ENCODE data around the gene SPRY1. TPM values are rescaled to one million over a fixed set of nuclear protein-coding genes. Genes with fewer than 3 reads are reported as not detected.

The SPRY1 gene
- total and polyA plus RNA-seq, 9 of the 15 experiments (the other 6 are each of a cell fraction or from before 2014, with no cell fraction given): 0.18 to 1.9 (median 0.45) TPM; not detected in 1

- TF ChIP-seq AFF4 (CRISPR knock-in tag; IDR thresholded peaks at IDR 0.05) (no peak), PML (IDR thresholded peaks at IDR 0.05; ENCODE audit: low read length) (no peak)
Measured at GRCh38 chr4:123346951-123347350, 49.6 kb upstream of the SPRY1 start (continued).

- Histone ChIP-seq H3K27me3 (ENCODE audit: control insufficient read depth in 2 of 2, insufficient read depth in 2 of 2, low read length in 2 of 2) (no peaks in the 10 kb centered on the region), H3K27ac (ENCODE audit: extremely low read depth, low read depth, low read length) (peak overlapping the region; percentile 65), H3K79me2 (ENCODE audit: control insufficient read depth, insufficient read depth, low read length) (no peaks in the 10 kb centered on the region), H3K36me3 (ENCODE audit: control insufficient read depth, insufficient read depth, low read length) (no peaks in the 10 kb centered on the region), H3K9ac (ENCODE audit: insufficient read depth in 1 of 2, low read depth in 2 of 2, low read length in 2 of 2) (no peak overlapping the region), H4K20me1 (replicated peaks; ENCODE audit: control insufficient read depth, insufficient read depth, low read length) (no peaks in the 10 kb centered on the region), H3K4me1 (replicated peaks in 1 of 2; ENCODE audit: control insufficient read depth in 2 of 2, insufficient read depth in 2 of 2, low read length in 2 of 2) (peaks cover 16 to 24% of the 10 kb centered on the region in 2 experiments), H2AFZ (ENCODE audit: low read depth, low read length) (peak overlapping the region; percentile 47), H3K9me1 (ENCODE audit: control insufficient read depth, insufficient read depth, low read length) (no peaks in the 10 kb centered on the region), H3K4me2 (ENCODE audit: insufficient read depth, low read length) (peak overlapping the region; percentile 36; the same call in 1 of the 2 replicates), H3K4me3 (no peak overlapping the region), H3K9me3 (replicated peaks; ENCODE audit: control insufficient read depth, insufficient read depth, low read depth, low read length) (no peaks in the 10 kb centered on the region)
- CTCF ChIA-PET (ENCODE audit: low intra/inter-chr PET ratio): no interaction called here
- in situ Hi-C loops (cut with MboI) (no loop called here), intact Hi-C loops (cut with micrococcal nuclease) (loop anchor here (2.0 kb wide), 1 partner anchor 246 kb away; no protein-coding TSS in a partner anchor)
- DNase-seq (ENCODE audit: extremely low read depth in 1 of 4, low spot score in 3 of 4): no peak
- FAIRE-seq: no peak
- 28% methylated on average over 4 of the region's 4 CpGs for WGBS (ENCODE audit: insufficient coverage, low coverage, missing lambda C conversion rate)
- no TSS peak for BruUV-seq (replicated peaks)
- POLR2A ChIA-PET: interaction anchor here (0.7 to 1.8 kb wide), 3 partner anchors 11 to 1192 kb away, joined by 3 to 7 read pairs (median 4); no protein-coding TSS in a partner anchor
- ATAC-seq: no peak
- TF ChIP-seq ZNF41 (CRISPR knock-in tag; conservative IDR thresholded peaks at IDR 0.05) (no peak), ATF7 (IDR thresholded peaks at IDR 0.05) (no peak), GABPB1 (CRISPR knock-in tag; IDR thresholded peaks at IDR 0.05) (0 out of 2 replicates have a peak, but pooled peaks have one; percentile 4), ZNF146 (CRISPR knock-in tag; IDR thresholded peaks at IDR 0.05; ENCODE audit: unreplicated experiment) (no peak), HDAC3 (IDR thresholded peaks at IDR 0.05; ENCODE audit: borderline replicate concordance, partially characterized antibody) (no peak), MEF2A (IDR thresholded peaks at IDR 0.05; ENCODE audit: control insufficient read depth, low read depth, low read length) (no peak), CEBPB (tag; IDR thresholded peaks at IDR 0.05) (no peak), MEF2D (tag; conservative IDR thresholded peaks at IDR 0.05; ENCODE audit: low read depth) (no peak), ETV1 (tag; conservative IDR thresholded peaks at IDR 0.05; ENCODE audit: low read depth) (no peak), ZNF699 (CRISPR knock-in tag; IDR thresholded peaks at IDR 0.05; ENCODE audit: insufficient replicate concordance) (no peak), SMARCA5 (IDR thresholded peaks at IDR 0.05) (no peak), AFF4 (CRISPR knock-in tag; IDR thresholded peaks at IDR 0.05) (0 out of 2 replicates have a peak, but pooled peaks have one; percentile 28)
Measured at GRCh38 chr4:123348946-123349345, 47.6 kb upstream of the SPRY1 start.

All from K562 (cell line).